Cortex of kidney (tissue), 1 donor: ENCODE results near the gene DGKB.

ENCODE experiments used
- DNase-seq: peaks from one replicate; lab custom pipeline; 2025; lab: John Stamatoyannopoulos, UW

The DGKB gene

DNA sequence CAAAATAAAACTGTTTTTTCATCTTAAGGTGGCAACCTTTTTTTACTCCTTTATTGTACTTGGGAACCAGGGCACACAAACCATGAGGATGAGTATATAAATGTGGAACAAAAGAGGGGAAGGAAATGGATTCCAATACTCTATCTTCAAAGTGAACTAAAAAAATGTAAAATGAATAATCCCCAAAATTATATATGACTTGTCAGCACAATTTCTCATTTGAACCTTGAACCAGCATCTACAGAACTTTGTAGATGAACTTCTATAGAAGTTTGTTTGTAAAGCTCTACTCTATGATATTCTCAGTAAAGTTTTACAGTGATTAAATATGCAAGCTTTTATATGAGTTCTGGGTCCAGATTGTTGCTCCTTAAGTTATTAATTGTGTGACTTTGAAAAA is 694.8 kb downstream of the DGKB start:
- no peak for DNase-seq

DNA sequence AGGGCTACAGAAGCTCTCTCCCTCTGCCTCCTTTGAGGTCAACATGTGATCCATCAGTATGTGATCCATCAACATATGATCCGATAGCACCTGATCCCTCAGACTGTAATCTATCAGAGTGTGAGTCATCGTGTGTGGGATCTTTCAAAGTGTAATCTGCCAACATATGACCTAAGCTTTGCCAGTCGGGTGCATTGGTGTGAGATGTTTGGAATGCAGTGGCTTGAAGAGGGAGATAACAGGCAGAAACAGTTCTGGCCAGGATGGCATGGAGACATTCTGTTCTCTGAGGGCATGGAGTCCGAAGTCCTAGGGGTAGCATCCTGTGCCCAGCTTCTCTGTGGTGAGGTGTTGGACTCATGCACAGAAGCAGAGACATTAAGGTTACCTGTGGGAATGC is 695.4 kb downstream of the DGKB start:
- no peak for DNase-seq

DNA sequence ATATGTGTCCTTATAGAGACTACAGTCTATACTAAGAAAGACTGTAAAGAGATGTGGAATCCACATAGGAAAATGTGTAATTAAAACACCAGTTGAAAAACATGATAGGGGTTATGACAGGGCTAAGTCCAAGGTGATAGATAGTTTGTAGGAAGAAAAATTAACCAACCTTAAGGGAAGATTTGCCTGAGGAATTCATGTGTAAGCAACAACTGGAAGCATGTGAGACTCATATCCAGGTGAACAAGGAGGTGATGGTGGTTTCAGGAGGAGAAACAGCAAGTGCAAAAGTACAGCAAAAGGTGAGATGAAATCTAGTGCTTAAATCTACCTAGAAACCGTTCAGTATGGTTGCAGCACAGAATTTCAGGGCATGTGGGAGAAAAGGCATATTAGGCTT is 696.4 kb downstream of the DGKB start:
- no peak for DNase-seq

DNA sequence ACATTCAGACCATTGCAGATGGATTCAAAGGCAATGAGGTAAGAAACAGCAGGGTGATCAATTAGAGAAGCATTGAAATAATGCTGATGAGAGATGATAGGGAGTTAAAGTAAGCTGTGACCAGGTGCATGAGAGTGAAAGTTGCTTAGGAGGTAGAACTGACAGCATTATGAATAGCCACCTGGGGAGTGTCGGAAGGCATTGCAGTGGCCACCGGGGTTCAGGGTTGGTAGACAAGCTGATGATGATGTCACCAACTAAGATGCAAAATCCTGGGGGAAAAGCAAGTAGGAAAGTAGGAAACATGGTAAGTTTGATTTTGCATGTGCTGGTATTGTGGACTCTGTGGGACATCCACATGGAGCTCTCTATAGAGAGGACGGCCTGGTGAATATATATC is 701.2 kb downstream of the DGKB start:
- no peak for DNase-seq

DNA sequence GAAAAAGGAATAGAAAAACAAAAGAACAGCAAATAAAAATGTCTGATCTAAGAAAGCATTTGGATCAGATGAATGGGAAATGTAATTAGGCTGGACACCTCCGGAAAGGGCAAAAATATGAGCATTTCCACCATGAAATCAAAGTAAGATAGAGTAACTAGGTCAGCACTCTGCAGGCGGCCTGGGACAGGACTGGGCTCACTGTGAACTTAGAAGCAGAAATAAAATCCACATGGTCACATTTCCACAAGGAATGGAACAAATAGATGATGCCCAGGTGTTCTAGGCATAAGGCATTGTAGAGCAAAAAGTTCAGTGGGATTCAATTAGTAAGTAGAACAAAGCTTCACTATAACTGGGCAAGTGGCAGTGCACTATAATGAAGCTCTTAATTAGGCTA is 703.2 kb downstream of the DGKB start:
- DNase-seq = no peak

DNA sequence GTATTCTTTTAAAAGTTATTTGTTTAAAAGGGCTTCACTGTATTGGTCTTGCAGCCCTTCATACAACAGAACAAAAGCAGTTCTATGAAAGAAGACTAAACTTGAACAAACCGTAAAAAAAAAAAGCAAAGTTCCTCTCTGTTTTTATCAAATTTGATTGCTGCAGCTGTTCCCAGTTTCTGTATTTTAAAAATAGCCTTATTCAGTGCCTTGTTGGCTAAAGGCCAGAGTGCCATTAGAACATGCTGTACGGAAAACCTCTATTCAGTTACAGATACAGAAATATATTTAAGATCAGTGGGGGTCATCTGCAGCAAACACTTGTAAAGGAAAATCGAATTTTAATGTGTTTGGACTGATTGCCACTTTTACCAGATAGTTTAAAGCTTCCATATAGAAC is 705.3 kb downstream of the DGKB start:
- no peak for DNase-seq

DNA sequence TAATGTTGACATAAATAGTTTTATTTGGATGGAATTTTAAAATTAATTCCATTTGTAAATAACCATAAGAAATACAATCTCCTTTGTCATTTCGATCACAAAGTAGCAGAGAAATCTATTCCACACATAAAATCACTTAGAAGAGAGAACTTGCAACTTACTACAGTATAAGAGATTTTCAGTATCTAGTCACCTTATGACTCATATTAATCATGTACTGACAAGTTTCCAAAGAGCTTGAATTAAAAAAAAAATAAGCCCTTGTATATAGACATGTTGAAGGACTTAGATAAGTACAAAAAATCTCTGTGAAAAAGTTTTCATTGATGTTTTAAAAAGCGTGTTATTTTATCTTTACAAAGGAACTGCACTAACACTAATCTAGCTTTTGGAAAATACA is 706.0 kb downstream of the DGKB start:
- DNase-seq = no peak

DNA sequence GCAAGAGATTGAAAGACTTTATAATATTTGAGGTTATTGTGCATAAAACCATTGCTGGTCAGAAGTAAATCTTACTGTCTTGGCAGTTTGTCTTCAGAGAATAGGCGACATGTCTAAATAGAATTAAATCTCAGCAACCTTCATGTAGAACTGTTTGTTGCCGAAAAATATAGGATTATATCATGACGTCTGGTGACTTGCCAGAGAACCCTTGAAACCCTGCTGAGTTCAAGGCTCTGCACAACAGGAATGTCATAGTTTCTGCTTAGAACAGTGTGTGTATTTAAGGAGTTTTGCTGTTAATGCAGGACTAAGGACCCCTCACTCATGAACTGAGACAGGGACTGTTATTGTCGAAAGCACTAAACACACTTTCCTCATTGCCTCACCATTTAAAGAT is 706.7 kb downstream of the DGKB start:
- no peak for DNase-seq

DNA sequence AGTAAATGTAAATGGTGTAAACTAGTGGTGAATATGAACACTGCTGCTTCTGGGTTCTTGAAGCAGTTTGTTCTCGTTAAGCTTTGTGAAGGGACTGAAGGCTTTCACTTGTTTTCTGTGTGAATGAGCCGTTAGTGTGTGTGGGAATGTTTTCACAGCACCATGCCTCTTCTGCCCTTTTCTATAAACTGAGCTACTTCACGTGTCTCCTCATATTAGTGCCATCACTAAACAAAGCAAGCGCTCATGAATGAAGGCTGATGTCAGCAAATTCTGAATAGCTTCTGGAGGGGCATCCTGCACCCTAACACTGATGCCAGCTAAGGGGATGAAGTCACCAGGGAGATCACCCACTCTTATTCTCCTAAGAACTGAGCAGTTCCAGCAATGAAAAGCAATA is 707.5 kb downstream of the DGKB start:
- DNase-seq = no peak

DNA sequence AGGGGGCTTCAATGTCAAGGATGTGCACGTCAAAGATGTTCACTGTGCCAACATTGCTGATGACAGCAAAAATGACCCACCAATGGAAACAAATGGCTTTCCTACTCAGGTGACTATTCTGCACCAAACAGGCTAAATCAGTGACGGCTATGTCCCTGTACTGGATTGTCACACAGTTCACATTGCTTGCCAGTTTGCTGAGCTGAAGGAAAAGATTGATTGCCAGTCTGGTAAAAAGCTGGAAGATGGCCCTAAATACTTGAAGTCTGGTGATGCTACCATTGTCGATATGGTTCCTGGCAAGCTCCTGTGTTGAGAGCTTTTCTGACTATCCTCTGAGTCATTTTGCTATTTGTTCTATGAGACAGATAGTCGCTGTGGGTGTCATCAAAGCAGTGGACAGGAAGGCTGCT is 710.9 kb downstream of the DGKB start:
- no peak for DNase-seq

DNA sequence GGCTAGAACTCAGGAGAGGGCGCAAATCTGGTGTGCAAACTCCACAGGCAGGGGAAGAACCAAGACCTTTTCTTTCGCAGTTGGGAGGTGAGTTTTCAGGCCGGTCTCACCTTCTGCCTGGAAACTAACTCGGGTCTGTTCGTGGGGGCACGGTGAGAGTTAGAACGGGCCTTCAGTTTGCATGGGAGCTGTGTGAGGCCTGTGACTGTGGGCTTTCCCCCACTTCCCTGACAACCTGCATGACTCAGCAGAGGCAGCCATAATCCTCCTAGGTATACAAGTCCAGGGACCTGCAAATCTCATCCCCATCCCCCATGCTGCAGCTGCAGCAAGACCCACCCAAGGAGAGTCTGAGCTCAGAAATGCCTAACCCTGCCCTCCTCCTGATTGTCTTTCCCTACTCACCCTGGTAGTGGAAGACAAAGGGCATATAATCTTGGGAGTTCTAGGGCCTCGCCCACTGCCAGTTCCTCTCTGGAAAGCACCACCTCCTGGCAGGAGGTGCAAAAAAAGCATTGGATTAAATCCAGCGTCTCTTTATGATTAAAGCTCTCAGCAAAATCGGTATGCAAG is 718.2 kb downstream of the DGKB start:
- no peak for DNase-seq

DNA sequence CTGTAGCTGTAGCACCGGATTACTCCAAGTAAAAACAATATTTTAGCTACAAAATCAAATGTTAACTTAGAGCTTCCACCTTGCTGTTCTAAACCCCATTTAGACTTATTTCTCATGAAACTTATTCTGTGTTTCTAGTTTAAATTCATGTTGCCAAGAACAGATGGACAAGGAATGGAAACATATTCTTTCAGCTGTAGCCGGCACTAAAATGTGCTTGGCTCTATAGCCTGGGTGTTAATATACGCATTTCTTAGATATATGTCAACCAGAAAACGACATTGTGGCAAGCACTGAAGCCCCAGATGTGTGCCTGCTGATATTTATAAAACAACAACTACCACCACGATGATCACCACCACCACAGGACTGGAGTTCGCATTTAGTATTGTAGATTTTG is 722.8 kb downstream of the DGKB start:
- no peak for DNase-seq

DNA sequence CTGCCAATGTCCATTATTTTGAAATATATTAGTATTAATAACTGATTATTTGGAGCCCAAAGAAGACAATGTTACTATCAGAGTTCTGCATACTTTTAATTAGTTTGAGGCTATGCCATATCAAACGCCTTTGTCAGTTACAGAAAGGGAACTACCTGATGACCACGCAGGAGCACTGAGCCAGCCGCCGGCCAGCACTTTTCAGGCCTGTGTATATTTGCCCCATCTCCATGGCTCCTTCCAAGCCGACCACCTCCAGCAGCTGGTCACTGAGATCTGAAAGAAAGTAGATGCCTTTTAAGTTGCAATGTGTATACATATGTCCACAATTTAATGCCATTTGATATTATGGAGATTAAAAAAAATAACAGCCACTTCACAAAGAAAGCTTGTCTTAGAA is 724.7 kb downstream of the DGKB start:
- no peak for DNase-seq

DNA sequence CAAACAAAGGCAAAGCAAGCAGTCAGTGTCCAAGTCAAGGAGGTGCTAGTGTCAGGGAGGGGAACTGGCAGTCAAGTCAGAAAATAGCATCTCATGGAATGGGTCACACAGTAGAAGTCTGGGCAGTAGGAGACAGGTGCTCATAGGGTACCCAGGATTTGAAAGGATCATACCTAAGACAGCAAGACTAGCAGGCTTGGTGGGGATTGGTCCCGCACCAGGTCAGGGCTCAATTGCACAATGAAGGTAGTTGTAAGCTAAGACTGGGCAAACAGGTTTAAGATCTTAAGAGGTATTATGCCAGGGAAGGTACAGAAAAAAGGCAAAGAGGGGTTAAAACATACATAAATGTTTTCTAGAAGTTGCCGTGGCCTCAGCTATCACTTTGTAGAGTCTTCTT is 731.7 kb downstream of the DGKB start:
- no peak for DNase-seq

DNA sequence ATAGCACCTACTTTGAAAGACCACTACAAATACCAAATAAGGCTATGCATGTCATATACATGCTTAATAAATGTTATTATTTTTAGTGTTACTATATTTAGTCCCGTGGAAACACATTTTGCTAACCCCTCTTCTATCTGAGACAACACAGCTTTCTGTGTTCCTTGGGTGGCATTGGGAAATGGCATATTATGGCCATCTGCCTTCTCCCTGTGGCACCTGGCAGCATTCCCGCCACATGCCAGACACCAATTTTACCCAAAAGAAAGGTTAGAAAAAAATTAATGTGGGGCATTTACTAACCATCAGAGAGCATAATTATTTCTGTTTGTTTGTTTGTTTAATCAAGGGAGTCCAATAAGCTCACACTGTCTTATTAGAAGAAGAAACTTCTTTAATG is 744.4 kb downstream of the DGKB start:
- DNase-seq = no peak

DNA sequence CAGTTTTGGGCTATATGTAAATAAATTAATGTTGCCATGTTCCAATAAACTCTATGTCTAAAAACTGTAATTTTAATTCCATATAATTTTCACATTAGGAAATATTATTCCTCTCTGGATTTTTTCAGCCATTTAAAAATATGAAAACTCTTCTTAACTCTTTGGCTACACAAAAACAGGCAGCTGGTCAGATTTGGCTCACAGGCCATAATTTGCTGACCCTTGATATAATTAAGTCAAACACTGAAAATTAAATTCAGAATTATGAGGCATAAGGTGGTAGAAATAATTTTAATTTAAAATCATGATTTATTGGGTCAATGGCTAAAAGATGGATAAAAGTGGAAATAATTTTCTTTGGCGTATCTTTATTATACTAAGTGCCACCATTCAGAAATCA is 746.1 kb downstream of the DGKB start:
- no peak for DNase-seq

DNA sequence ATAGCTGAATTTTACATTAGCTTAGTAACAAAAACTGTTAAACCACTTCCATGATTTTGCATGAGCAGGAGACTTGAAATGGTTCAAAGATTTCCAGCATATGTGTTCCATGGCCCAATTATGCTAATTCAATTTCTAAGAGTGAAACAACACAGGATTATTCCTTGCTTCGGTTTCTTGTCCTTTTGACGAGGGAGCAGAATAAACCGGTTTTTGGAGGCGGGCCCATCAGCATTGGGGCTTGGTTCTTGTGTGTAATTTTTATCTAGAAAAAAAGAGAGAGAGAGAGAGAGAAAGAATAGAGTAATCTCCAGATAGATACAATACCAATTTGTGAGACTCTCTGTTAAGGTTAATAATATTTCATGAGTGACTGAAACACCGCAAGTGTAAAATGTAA is 753.6 kb downstream of the DGKB start:
- DNase-seq = no peak

DNA sequence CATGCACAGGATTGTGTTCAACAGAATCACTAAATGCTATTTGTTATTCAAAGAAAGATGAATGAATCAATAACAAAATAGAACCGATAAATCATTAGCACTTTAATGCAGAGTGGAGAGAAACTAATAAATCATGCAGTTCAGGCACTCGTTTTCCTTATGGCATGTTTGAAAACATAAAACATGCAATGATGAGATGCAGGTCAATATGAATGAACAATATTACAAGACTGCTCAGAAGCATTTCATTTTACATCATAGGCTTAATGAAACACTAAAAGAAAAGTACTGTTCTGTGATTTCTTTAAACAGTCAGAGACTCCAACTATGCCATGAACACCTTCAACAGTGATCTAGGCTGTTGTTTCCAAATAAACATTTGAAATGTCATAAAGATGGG is 755.0 kb downstream of the DGKB start:
- DNase-seq = no peak

DNA sequence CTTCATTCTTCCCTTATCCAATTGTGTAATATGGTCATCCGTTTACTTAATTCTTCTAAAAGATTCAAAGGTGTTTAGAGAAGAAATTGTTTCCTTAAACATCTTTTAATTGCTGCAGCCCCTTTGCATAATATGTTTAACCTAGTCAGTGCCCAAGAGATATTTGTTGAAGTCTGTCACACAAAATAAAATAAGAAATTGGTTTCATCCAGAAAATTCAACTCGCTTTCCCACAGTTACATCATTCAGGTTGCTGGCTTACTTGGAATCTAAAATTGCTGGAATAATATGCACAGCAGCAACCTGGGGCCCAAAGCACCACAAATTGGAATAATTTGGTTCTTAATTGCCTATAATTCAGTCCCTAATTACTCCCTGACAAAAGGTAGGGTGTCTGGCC is 758.0 kb downstream of the DGKB start:
- DNase-seq = no peak

DNA sequence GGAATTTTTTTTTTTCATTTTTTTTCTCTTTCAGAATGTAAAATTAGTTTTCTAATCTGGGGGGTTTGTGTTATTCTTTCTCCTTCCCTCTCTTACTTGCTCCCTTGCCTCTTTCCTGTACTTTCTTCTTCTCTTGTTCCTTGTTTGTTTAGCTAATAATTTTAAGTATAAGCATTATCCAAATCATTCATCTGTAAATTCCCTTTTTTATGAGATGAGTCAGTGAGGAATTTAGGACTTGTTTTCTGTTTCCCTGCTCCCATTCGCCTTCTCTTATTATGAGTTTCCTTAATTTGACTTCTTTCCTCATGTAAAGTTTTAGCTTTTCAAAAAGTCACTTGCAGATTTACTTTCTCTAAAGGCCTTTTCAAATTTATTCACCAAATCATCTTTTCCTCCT is 758.4 kb downstream of the DGKB start:
- no peak for DNase-seq

DNA sequence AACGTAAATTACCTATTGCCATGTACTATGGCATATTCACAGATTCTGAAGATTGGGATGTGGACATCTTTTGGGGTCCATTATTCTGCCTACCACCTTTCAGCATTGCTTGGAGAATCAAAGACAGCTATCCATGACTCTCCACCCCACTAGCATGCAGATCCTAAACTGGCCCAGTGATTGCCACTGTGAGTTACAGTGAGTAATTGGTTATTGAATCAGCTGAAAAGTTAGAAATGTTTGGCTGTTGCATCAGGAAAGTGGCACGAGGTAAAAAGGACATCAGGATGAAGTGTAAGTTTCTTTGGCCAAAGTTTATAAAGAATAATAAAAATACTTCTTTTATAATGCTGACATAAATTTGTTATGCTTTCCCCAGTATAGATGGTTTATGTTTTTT is 764.9 kb downstream of the DGKB start:
- no peak for DNase-seq

DNA sequence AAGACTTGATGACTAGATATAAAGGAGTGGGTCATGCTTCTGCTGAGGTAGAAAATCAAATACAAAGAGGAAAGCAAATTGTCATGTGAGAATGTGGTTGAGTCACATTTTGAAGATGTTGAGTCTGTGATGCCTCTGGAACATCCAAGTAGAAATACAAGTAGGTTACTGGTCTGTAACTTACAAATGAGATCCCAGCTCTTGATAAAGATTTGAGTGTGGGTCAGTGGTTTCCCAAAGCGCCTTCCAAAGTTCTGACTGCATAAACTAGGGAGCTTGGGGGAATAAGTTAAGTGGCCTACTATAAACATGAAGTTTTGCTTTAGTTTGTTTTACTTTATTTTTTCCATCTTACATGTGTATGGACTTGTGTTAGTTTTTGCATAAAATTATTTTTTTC is 768.8 kb downstream of the DGKB start:
- no peak for DNase-seq

DNA sequence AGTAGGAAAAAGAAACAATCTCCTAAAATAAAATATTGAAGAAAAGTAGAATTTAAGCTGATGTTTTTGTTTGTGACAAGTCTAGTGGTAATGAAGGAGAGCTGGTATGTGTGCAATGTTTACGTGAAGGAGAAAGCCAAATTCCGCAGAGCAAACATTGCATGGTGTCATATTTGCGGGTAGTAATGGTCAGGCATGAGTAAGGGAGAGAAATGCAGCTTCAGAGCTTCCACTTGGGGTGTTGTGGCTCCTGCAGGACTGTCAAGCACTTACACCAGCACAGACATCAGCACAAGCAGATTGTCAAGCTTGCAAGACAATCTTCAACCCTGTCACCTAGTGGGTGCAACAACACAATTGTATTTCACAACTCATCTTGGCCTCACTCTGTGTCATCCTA is 776.6 kb downstream of the DGKB start:
- DNase-seq = no peak

DNA sequence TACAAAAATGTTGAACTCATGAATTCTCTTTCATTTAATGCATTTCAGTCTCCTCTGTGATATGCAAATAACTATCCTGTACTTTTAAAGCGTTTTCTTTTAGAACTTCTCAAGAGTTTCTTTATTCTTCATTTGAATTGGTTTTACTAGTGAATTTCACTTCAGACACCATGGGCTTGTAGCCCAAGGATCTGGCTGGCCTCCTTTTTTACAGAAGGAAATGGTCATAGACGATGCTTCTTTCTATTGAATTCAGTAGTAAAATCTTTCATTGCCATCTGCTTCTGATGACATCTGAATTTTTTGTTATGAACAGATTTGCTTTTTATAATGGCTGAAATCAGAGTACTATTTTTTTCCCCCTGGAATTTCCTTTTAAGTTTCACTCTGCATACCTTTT is 777.8 kb downstream of the DGKB start:
- DNase-seq = no peak

DNA sequence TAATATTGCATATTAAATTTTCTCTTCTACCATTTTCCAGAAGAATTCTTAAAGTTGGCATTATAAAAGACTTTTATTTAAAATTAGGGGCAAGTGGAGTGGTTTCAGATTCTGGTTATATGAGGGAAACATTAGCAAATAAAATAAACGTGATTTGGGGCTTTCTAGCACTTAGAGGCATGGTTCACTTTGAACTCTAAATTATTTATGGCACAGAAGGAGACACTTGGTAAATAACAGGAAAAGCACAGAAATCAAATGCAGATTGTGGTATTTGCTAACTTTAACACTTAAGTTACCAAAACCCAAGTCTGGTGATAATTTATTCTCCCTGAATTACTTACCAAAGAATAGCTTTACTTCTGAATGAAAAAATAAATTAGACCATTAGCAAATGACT is 778.6 kb downstream of the DGKB start:
- DNase-seq = no peak
